Calu3 (cell line): Measurements from ENCODE around the gene SOAT1. TPM values are rescaled to one million over a fixed set of nuclear protein-coding genes. Genes with fewer than 3 reads are reported as not detected.

Experiments used
- BruUV-seq: library from RNA; stranded (reverse); fragments of 400-500 nt; replicated peaks from 2 replicates; lab custom pipeline; 2021; lab: Mats Ljungman, UMichigan
- CTCF ChIA-PET: fragments of 300-600 bp; sonication (Branson Sonifier 250); formaldehyde crosslinking; loops from one replicate; lab custom pipeline; 2022; ENCODE audit warnings: antibody characterized with exemption; lab: Charles Lee
- DNase-seq: peaks from one replicate; pipeline ENCODE4 v3.0.0; 2022
- H3K27ac Mint-ChIP-seq: one replicate; pipeline ENCODE4 v1.8.0; 2022; ENCODE audit warnings: mixed read lengths; ENCODE audit not compliant: unreplicated experiment
- H3K27me3 Mint-ChIP-seq: one replicate; pipeline ENCODE4 v1.8.0; 2022; ENCODE audit warnings: mixed read lengths; ENCODE audit not compliant: unreplicated experiment
- H3K36me3 Mint-ChIP-seq: one replicate; pipeline ENCODE4 v1.8.0; 2022; ENCODE audit warnings: mild to moderate bottlenecking, moderate library complexity, mixed read lengths; ENCODE audit not compliant: insufficient read depth, unreplicated experiment
- H3K4me1 Mint-ChIP-seq: one replicate; pipeline ENCODE4 v1.8.0; 2022; ENCODE audit warnings: mild to moderate bottlenecking, low read depth, mixed read lengths; ENCODE audit not compliant: unreplicated experiment
- H3K4me3 Mint-ChIP-seq: one replicate; pipeline ENCODE4 v1.8.0; 2022; ENCODE audit warnings: mild to moderate bottlenecking, low read depth, moderate library complexity, mixed read lengths; ENCODE audit not compliant: unreplicated experiment
- H3K9me3 Mint-ChIP-seq: one replicate; pipeline ENCODE4 v1.8.0; 2022; ENCODE audit warnings: low read depth, mixed read lengths; ENCODE audit not compliant: unreplicated experiment
- intact Hi-C: fragments of 100-400 bp; cut with micrococcal nuclease; formaldehyde crosslinking; loops from one replicate; pipeline ENCODE4 v1.10.0; 2022; ENCODE audit not compliant: unreplicated experiment
- total RNA-seq: library from RNA; stranded (reverse); gene quantifications from 2 replicates; pipeline ENCODE4 v1.2.3, GENCODE V29; 2022
- TF ChIP-seq, protein P1 (sequence below): fragments of 200-600 bp; IDR thresholded peaks from one replicate; pipeline ENCODE4 v1.8.0; 2022; ENCODE audit warnings: antibody characterized with exemption; ENCODE audit not compliant: unreplicated experiment

SOAT1 gene
- total RNA-seq, 1 experiment from 2014 or later: 190 TPM

DNA sequence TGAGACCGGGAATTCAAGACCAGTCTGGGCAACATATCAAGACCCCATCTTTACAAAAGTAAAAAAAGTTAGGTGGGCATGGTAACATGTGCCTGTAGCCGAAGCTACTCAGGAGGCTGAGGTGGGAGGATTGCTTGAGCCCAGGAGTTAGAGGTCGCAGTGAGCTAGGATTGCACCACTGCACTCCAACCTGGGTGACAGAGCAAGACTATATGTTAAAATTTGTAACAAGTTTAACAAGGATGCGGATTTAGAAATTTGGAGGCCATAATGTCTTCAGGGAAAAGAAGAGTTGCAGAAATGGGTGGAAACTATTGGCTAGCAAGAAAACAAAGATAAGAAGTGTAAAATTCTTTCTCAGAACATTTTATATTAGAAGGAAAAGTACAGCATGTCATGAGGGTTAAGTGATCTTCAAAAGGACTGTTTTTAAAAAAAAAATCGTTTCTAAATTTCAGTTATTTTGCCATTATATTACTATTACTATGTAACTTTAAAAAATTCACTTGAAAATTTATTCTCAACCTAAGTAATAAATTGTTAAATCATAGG is 17.6 kb downstream of the SOAT1 start:
- Mint-ChIP-seq H3K27ac (no peak overlapping the region), H3K27me3 (no peaks in the 10 kb centered on the region), H3K36me3 (peaks cover 36% of the 10 kb centered on the region), H3K9me3 (no peaks in the 10 kb centered on the region), H3K4me3 (no peak overlapping the region), H3K4me1 (peaks cover 18% of the 10 kb centered on the region)
- no peak for DNase-seq
- intact Hi-C loops: loop anchor here (2.0 kb wide), 1 partner anchor 14 kb away; no protein-coding TSS in a partner anchor
- TF ChIP-seq, protein P1, sequence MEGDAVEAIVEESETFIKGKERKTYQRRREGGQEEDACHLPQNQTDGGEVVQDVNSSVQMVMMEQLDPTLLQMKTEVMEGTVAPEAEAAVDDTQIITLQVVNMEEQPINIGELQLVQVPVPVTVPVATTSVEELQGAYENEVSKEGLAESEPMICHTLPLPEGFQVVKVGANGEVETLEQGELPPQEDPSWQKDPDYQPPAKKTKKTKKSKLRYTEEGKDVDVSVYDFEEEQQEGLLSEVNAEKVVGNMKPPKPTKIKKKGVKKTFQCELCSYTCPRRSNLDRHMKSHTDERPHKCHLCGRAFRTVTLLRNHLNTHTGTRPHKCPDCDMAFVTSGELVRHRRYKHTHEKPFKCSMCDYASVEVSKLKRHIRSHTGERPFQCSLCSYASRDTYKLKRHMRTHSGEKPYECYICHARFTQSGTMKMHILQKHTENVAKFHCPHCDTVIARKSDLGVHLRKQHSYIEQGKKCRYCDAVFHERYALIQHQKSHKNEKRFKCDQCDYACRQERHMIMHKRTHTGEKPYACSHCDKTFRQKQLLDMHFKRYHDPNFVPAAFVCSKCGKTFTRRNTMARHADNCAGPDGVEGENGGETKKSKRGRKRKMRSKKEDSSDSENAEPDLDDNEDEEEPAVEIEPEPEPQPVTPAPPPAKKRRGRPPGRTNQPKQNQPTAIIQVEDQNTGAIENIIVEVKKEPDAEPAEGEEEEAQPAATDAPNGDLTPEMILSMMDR: no peak
- BruUV-seq: no TSS peak
- CTCF ChIA-PET: no interaction called here

DNA sequence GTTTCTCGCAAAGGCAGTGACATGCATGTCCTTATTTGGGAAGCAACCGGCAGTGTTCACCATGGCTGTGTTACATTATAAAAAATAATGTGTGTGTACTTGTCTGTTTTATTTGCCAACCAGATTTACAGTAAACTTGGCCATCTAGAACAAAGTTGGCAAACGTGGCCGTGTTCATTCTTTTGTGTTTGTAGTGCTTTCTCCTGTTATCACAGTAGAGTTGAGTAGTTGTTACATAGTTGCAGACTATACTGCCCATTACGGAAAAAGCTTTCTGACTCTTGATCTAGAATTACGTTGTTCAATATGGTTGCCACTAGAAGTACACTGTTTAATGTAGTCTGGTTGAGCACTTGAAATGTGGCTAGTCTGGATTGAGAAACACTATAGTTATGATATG is 19.4 kb downstream of the SOAT1 start:
- CTCF ChIA-PET: no interaction called here
- H3K27ac Mint-ChIP-seq: no peak overlapping the region
- BruUV-seq: no TSS peak

DNA sequence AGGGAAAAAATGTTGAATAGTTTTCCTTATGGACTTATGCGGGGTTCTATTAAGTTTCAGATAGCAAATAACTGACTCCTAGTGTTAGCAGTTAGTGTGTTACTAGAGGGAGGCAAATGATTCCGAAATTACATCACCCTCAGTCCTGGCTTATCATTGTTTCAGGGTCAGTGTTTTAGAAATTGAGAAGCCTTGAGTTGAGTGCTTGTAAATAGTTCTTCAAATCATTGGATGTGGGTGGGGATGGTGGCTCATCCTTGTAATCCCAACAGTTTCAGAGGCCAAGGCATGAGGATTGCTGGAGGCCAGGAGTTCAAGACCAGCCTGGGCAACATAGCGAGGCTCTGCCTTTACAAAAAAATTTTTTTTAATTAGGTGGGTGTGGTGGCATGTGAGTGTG is 21.3 kb downstream of the SOAT1 start:
- intact Hi-C loops: no loop called here
- Mint-ChIP-seq H3K27ac (no peak overlapping the region), H3K27me3 (no peaks in the 10 kb centered on the region), H3K36me3 (peaks cover 39% of the 10 kb centered on the region), H3K9me3 (no peaks in the 10 kb centered on the region), H3K4me1 (peaks cover 17% of the 10 kb centered on the region), H3K4me3 (no peak overlapping the region)
- DNase-seq: no peak
- TF ChIP-seq, protein P1: no peak
- CTCF ChIA-PET: no interaction called here
- BruUV-seq: no TSS peak

More for the DNA sequence above, 19.4 kb downstream of the SOAT1 start:
- peaks cover 34% of the 10 kb centered on the region for H3K36me3 Mint-ChIP-seq
- no peak for DNase-seq
- peaks cover 17% of the 10 kb centered on the region for H3K4me1 Mint-ChIP-seq
- no peaks in the 10 kb centered on the region for H3K9me3 Mint-ChIP-seq
- TF ChIP-seq, protein P1: no peak
- H3K27me3 Mint-ChIP-seq: no peaks in the 10 kb centered on the region
- intact Hi-C loops: no loop called here
- H3K4me3 Mint-ChIP-seq: no peak overlapping the region

DNA sequence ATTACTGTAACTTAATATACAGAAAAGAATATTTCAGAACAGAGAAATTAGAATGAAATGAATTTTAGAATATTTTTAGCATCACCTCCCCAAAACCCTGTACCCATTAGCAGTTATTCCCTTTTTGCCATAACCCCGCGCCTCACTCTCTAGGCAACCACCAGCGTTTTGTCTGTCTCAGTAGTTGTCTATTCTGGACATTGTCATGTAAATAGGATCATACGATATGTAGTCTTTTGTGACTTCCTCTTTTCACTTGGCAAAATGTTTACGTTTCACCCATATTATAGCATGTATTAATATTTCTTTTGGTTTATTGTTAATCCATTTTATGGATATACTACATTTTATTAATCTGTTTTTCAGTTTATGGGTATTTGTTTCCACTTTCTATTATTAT is 24.9 kb downstream of the SOAT1 start:
- H3K36me3 Mint-ChIP-seq: peaks cover 47% of the 10 kb centered on the region
- CTCF ChIA-PET: no interaction called here
- H3K4me3 Mint-ChIP-seq: no peak overlapping the region
- H3K9me3 Mint-ChIP-seq: no peaks in the 10 kb centered on the region
- no peak overlapping the region for H3K27ac Mint-ChIP-seq
- H3K4me1 Mint-ChIP-seq: no peaks in the 10 kb centered on the region
- TF ChIP-seq, protein P1: no peak
- BruUV-seq: no TSS peak
- intact Hi-C loops: no loop called here
- no peak for DNase-seq
- no peaks in the 10 kb centered on the region for H3K27me3 Mint-ChIP-seq
